Fibroblast of skin of abdomen (primary cell): Measurements from ENCODE around the gene IFT43.
"Not testable (repeated sequence)": the region's sequence is repeated elsewhere in the genome, so short reads cannot be mapped to it uniquely, and the experiment has no call there.

Source experiments
- DNase-seq: peaks from one replicate; pipeline ENCODE4 v3.0.0-alpha.2; 2013

Gene IFT43

DNA sequence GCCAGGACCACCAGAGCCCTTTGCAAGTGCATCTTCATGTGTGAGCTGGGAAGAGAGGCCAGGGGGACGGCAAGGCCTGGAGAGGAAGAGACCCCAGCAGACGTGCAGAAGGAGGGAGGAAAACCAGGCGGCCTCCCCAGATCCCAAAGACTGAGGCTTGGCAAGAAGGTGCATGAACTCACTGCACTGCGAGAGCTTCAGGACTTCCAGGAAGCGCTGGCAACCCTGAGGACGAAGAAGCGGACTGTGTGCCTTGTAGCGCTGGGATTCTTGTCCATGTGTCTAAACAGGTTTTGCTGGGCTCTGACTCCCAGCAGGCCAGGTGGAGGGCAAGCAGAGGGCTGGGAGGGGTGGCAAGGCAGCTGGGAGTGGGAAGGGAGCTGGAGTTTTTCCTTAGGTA, 4.7 kb upstream of the IFT43 start:
- DNase-seq = no peak

DNA sequence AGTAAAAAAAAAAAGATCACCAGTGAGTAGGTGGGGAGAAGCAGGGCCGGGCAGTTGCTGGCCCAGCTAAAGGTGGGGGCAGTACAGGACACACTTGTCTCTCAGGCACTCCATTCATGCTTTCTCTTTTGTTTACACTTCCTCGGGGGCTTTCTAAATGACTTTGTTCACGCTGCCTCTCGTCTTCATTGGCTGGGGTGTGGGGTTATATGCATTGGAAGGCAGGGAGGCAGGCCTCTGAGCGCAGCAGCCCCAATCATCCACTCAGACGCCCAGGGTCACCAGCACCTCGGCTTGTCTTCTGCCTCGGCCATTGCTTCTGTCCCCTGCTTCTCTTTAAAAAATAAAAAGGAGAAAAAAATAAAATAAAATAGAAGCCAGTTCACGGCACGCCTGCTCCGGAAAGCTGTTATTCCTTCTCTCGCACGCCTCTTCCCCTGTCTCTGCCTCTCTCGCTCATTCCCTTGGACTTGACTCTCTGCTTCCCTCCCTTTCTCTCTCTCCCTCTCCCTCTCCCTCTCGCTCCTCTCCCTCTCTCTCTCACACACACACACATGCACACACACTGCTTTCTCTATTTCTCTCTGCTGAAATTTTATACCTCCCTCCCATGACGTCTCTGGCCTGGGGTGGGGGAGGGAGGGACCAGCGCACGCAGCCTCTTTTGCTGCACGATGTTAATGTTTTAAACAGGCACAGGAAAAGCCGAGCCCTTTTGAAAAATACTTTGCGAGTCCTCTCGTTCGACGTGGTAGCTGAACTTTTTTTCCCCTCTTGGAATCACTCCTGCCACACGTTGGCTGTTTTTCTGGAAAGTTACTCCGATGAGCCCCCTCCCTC, 3.9 kb upstream of the IFT43 start, which contains the start of gene TGFB3:
Gene TGFB3 (minus strand): TSS at position 570 of the 840 bp plus-strand sequence. CDS start 1,102 bp downstream, outside the sequence.
- peak; percentile 95 for DNase-seq

- DNase-seq = peak; percentile 83
Observed at GRCh38 chr14:75982266-75983018, 3.1 kb upstream of the IFT43 start.

DNA sequence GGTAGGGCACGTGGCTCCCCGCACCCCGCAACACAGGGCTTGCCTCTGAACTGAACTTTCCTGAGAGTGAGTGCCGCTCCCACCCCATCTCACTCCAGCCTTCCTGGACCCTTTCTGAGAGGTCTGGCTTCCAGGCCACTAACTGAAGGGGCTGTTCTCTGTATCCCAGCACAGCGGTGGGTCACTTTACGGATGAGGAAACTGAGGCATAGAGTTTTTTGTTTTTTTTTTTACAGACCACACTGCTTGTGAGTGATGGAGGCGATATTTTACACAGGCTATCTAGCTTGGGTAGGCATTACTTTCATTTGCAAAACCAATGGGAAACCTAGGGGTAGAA, 2.6 kb upstream of the IFT43 start:
- no peak for DNase-seq

GRCh38 chr14:75984674-75985073, 889 bp upstream of the IFT43 start:
- DNase-seq = no peak

DNA sequence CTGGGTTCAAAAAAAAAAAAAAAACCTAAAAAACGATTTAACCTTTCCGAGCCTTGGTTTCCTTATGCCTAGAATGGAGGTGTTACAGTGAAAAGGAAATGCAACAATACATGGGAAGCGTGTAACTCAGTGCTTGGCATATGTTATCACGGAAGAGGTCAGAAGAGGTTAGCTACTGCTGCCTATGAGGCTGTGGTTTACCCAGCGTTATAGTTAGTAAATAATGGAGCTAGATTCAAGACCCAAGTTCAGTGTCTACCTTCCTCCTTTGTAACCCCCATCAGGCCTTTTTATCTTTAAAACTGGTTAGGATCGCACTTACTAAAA, 839 bp downstream of the IFT43 start:
- no peak for DNase-seq

GRCh38 chr14:75987201-75987970, 1.8 kb downstream of the IFT43 start:
- no peak for DNase-seq

GRCh38 chr14:75989134-75989533, 3.6 kb downstream of the IFT43 start:
- DNase-seq = no peak

- no peak for DNase-seq
Observed at GRCh38 chr14:75990297-75990696, 4.7 kb downstream of the IFT43 start.

DNA sequence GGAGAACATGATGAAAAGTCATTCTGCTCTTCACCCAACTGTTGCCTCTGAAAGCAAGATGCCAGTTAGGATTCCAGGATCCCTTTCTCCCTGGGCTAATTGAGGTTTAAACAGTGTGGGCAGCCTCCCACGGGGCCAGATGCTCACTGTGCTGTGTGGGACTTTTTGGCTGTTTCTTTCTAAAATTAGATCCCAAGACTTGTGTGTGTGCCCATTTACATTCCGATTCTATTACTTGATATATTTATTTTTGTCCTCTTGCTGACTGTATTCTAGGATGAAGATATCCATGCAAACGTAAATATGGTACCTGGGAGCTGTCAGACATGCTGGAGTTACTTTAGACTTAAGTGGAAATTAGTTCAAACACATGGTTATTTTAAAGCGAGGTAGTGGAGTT, 6.2 kb downstream of the IFT43 start:
- no peak for DNase-seq

GRCh38 chr14:75993567-75994041, 8.0 kb downstream of the IFT43 start:
- DNase-seq = no peak

GRCh38 chr14:75995372-75996041, 9.9 kb downstream of the IFT43 start:
- DNase-seq = peak; percentile 83

DNA sequence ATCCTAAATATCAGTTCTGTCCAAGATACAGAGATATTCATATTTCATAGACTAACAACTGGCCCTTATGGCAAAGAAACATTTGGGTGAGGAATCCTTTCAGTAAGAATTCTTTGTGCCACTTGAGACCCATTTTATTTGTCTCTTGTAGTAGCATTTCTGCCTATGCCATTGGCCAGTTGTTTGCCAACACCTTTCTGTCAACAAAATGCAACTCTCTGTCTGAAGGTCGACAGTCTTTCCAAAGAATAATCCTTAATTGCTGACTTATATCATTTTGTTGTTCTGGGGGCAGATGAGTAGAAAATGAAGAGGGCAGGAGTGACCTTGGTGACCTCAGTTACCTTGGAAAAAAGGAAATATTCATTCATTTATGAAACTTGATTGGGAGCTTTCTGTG, 10.9 kb downstream of the IFT43 start:
- DNase-seq = no peak

DNA sequence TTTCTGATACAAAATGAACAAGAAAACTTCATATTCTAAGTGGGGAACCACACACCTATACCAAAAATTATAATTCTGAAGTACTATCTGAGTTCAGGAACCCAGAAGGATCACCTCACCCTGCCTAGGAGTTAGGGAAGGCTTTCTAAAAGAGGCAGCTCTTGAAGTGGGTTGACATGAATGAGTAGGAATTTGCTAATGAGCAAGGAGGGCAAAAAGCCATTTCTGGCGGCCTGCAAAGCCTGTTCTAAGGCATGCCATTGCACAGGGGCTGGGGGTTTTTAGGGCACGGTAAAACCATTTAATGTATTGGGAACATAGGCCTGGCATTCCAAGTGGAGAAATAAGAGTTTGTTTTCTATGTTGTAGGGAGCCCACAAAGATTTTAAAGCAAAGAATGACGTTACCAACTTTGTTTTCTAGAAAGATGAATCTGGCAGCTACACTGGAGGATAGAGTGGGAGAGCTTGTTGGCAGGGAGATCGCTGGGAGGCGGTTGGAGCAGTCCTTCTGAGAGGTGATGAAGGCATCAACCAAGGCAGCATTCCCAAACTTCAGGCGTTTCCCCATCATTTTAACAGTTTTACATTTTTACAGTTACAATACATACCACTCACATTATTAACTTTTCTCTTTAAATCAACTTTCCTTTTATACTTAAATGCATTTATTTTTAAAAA, 14.1 kb downstream of the IFT43 start:
- no peak for DNase-seq

- DNase-seq = no peak
Observed at GRCh38 chr14:76002383-76002782, 16.8 kb downstream of the IFT43 start.

- DNase-seq = no peak
Observed at GRCh38 chr14:76006253-76006652, 20.7 kb downstream of the IFT43 start.

DNA sequence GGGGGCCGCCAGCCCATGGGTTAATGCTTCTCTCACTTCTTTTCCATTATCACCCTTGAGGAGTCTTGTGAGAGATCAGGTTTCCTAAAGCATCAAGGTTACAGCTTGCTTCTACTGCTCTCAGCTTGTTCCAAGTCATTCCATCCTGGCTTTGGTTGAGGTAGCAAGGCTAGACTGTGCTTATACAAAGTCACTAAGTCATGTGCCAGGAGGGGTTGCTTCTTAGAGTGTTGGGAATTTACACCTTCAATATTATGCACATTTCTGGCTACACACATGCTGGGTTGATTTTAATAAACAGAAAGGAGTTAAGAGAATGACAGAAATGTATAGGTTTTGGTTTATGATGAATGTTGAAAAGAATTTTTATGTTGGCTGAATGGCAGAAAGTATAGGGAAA, 21.8 kb downstream of the IFT43 start:
- DNase-seq = no peak

- peak; percentile 17 for DNase-seq
Observed at GRCh38 chr14:76007852-76008251, 22.3 kb downstream of the IFT43 start.

GRCh38 chr14:76009627-76010026, 24.1 kb downstream of the IFT43 start:
- DNase-seq = not testable (repeated sequence)

- DNase-seq = no peak
Observed at GRCh38 chr14:76011930-76012329, 26.4 kb downstream of the IFT43 start.

GRCh38 chr14:76012354-76012753, 26.8 kb downstream of the IFT43 start:
- DNase-seq = peak; percentile 7

- no peak for DNase-seq
Observed at GRCh38 chr14:76015191-76015590, 29.6 kb downstream of the IFT43 start.
